ENCODE results near the gene IL11.

GRCh38 chr19:55402509-55402908 lies 32.2 kb upstream of the IL11 start:
- no peak for TF ChIP-seq ISL1 (CRISPR knock-in tag; IDR thresholded peaks at IDR 0.05)
- TF ChIP-seq BACH2 (CRISPR knock-in tag; IDR thresholded peaks at IDR 0.05; ENCODE audit: borderline replicate concordance), result no peak
- TF ChIP-seq CREB5 (CRISPR knock-in tag; IDR thresholded peaks at IDR 0.05; ENCODE audit: low read depth), result no peak
- no peak for TF ChIP-seq ZNF8 (CRISPR knock-in tag; IDR thresholded peaks at IDR 0.05)
